ENCODE results near the gene UBR4. TPM values are rescaled to one million over a fixed set of nuclear protein-coding genes. Genes with fewer than 3 reads are reported as not detected.

The UBR4 gene
- polyA plus RNA-seq, 2 of the 4 experiments (the other 2 are of a cell fraction): 55.8 to 74.3 TPM

DNA sequence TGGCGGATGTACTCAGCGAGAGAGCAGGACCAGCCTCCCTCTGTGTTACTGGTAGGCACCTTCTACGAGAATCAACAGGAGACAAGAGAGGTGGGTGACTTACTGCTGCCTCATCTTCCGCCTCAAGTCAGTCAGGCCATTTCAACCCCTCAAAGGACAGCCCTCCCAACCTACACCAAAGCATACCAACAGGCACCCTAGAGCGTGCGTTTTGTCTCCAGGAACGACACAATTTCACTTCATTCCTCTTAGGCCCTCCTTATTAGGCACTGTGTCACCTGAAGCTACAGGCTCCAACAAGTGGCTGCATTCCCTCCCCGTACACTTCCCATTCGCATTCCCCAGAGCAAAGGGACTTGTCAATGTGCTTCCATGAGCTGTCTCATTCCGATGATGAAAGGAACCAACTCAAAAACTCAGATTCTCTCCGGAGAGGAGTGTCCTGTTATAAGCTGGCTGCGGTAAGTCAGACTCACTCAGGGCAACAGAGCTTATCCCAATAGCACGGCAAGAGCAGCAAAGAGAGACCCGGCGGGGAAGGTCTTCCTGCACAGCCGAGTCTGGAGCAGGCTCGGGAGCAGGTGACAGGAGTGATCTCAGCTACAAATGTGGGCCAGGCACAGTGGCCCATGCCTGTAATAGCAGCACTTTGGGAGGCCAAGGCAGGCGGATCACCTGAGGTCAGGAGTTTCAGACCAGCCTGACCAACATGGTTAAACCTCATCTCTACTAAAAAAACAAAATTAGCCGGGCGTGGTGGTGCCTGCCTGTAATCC is 133.0 kb downstream of the UBR4 start (continued):
- TF ChIP-seq, protein P1, sequence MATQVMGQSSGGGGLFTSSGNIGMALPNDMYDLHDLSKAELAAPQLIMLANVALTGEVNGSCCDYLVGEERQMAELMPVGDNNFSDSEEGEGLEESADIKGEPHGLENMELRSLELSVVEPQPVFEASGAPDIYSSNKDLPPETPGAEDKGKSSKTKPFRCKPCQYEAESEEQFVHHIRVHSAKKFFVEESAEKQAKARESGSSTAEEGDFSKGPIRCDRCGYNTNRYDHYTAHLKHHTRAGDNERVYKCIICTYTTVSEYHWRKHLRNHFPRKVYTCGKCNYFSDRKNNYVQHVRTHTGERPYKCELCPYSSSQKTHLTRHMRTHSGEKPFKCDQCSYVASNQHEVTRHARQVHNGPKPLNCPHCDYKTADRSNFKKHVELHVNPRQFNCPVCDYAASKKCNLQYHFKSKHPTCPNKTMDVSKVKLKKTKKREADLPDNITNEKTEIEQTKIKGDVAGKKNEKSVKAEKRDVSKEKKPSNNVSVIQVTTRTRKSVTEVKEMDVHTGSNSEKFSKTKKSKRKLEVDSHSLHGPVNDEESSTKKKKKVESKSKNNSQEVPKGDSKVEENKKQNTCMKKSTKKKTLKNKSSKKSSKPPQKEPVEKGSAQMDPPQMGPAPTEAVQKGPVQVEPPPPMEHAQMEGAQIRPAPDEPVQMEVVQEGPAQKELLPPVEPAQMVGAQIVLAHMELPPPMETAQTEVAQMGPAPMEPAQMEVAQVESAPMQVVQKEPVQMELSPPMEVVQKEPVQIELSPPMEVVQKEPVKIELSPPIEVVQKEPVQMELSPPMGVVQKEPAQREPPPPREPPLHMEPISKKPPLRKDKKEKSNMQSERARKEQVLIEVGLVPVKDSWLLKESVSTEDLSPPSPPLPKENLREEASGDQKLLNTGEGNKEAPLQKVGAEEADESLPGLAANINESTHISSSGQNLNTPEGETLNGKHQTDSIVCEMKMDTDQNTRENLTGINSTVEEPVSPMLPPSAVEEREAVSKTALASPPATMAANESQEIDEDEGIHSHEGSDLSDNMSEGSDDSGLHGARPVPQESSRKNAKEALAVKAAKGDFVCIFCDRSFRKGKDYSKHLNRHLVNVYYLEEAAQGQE (IDR thresholded peaks at IDR 0.05): no peak
- TF ChIP-seq TFCP2L1 (CRISPR knock-in tag; IDR thresholded peaks at IDR 0.05) (no peak), HDAC2 (IDR thresholded peaks at IDR 0.05) (no peak), NR3C1 (IDR thresholded peaks at IDR 0.05) (no peak), FOSL2 (IDR thresholded peaks at IDR 0.05) (no peak), FOSL2 (CRISPR knock-in tag; IDR thresholded peaks at IDR 0.05) (no peak), ZNF302 (CRISPR knock-in tag; IDR thresholded peaks at IDR 0.05) (no peak), ZSCAN20 (CRISPR knock-in tag; IDR thresholded peaks at IDR 0.05) (no peak), SREBF2 (IDR thresholded peaks at IDR 0.05) (no peak), PHF8 (IDR thresholded peaks at IDR 0.05; ENCODE audit: borderline replicate concordance, low read depth) (no peak)

DNA sequence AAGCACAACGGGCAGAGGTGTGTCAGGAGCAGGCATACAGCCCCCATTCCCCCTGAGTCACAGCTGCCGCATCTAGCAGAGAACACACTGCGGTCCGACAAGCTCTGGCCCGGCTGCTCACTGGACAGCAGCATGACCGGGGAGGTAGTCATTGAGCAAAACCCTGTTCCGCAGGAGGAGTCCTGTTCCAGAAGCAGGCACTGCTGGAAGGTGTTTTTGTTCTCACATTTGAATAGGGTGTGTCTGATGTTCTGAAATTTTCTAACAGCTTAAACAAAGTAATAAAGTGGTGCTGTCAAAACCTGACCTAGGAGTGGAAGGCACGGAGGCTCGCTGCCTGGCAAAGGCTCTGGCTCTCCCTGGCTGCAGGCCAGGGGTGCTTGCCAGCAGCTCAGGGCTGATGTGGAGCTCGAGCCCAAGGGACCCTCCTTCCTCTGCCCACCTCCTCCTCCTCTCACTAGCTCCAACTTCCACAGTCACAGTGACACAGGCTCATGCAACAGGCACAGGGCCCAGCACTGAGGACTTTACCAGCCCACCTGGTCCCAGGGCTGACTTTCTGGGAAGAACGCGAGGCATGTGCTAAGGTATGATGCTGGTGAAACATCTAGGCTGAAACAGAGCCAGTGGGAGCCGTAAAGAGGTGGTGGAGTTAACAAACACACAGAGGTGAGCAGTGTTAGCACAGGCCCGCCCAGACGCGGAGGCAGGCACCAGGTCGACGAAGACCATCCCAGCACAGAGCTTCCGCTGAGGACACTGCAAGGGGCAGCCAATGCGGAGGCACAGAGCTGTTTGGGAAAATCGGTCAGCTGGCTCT is 135.0 kb downstream of the UBR4 start:
- H3K4me2 ChIP-seq: no peak overlapping the region
- FAIRE-seq (no peak), DNase-seq (ENCODE audit: low read depth in 1 of 2, low spot score in 1 of 2) (no peak), ATAC-seq (no peak)
- CTCF ChIA-PET: interaction anchor here (0.7 to 4.2 kb wide), 10 partner anchors 8 to 167 kb away, joined by 3 to 17 read pairs (median 4); no protein-coding TSS in a partner anchor
- POLR2A ChIA-PET: no interaction called here
- peaks cover 18% of the 10 kb centered on the region for H3K4me1 ChIP-seq
- H3K9me3 ChIP-seq: no peaks in the 10 kb centered on the region
- peak overlapping the region in 1 of 2 experiments; percentile 45; a peak in 1 of 6 replicates for H3K27ac ChIP-seq
- TF ChIP-seq HOXB5 (CRISPR knock-in tag; IDR thresholded peaks at IDR 0.05) (no peak), NFE2L2 (conservative IDR thresholded peaks at IDR 0.05; ENCODE audit: low read length) (no peak), JUN (IDR thresholded peaks at IDR 0.05) (no peak)
- 87% methylated on average over 16 of the region's 21 CpGs for WGBS (ENCODE audit: missing lambda C conversion rate)
- H3K4me3 ChIP-seq: no peak overlapping the region

DNA sequence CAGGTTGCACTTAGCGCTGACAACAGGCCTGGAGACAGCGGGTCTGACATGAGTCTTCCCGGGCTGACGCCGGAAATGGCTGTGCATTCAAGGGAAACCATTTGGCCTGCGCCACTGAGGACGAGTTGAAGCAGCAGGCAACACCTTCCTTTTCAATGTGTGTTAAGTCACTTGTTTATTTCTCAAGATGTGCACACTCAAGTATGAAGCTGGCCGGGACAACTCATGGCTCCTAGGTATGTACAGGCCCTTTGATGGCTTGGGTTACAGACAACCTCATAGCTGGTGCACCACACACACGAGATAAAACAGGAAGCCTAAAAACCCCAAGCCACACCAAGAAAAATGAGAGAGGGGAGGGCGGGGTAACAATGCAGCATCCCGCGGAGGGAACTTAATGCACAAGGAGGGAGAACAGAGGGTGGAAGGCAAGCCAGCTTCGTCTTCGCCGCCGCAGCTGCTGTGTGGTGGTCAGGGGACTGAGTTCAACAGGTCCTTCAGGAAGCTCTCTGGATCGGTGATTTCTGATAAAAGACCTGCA is 135.6 kb downstream of the UBR4 start:
- Histone ChIP-seq H3K4me1 (peaks cover 11% of the 10 kb centered on the region), H3K27ac (no peak overlapping the region), H3K4me3 (no peak overlapping the region), H3K9me3 (no peaks in the 10 kb centered on the region), H3K4me2 (no peak overlapping the region)
- no peak for FAIRE-seq
- TF ChIP-seq RFX5 (IDR thresholded peaks at IDR 0.05) (no peak), MYC (IDR thresholded peaks at IDR 0.05; ENCODE audit: borderline replicate concordance, low read length) (no peak), RAD21 (conservative IDR thresholded peaks at IDR 0.05 in 1 of 2, IDR thresholded peaks at IDR 0.05 in 1 of 2) (no peak)
- TF ChIP-seq, protein P2, sequence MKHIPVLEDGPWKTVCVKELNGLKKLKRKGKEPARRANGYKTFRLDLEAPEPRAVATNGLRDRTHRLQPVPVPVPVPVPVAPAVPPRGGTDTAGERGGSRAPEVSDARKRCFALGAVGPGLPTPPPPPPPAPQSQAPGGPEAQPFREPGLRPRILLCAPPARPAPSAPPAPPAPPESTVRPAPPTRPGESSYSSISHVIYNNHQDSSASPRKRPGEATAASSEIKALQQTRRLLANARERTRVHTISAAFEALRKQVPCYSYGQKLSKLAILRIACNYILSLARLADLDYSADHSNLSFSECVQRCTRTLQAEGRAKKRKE (CRISPR knock-in tag; IDR thresholded peaks at IDR 0.05; ENCODE audit: low read depth): no peak
- TF ChIP-seq, protein P3, sequence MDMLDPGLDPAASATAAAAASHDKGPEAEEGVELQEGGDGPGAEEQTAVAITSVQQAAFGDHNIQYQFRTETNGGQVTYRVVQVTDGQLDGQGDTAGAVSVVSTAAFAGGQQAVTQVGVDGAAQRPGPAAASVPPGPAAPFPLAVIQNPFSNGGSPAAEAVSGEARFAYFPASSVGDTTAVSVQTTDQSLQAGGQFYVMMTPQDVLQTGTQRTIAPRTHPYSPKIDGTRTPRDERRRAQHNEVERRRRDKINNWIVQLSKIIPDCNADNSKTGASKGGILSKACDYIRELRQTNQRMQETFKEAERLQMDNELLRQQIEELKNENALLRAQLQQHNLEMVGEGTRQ (IDR thresholded peaks at IDR 0.05): no peak
- TF ChIP-seq, protein P4, sequence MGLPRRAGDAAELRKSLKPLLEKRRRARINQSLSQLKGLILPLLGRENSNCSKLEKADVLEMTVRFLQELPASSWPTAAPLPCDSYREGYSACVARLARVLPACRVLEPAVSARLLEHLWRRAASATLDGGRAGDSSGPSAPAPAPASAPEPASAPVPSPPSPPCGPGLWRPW (IDR thresholded peaks at IDR 0.05): no peak
- ATAC-seq: no peak
- POLR2A ChIA-PET: no interaction called here
- WGBS (ENCODE audit: missing lambda C conversion rate): 94% methylated on average over 17 of the region's 17 CpGs
- CTCF ChIA-PET: interaction anchor here (0.7 to 4.2 kb wide), 9 partner anchors 9 to 167 kb away, joined by 3 to 17 read pairs (median 4); no protein-coding TSS in a partner anchor
- DNase-seq (ENCODE audit: low read depth in 1 of 2, low spot score in 1 of 2): no peak
